CD4-positive, alpha-beta T cell treated with Interleukin-12 subunit alpha and Interleukin-12 subunit beta, for 1 hour (primary cell): Measurements from ENCODE around the gene ANXA2.

Source experiments
- DNase-seq: peaks from one replicate; pipeline ENCODE4 v3.0.0-alpha.2; 2020

The ANXA2 gene

GRCh38 chr15:60386615-60387014 is 11.2 kb downstream of the ANXA2 start:
- DNase-seq = no peak

GRCh38 chr15:60385620-60386552 is 11.9 kb downstream of the ANXA2 start:
- no peak for DNase-seq

DNA sequence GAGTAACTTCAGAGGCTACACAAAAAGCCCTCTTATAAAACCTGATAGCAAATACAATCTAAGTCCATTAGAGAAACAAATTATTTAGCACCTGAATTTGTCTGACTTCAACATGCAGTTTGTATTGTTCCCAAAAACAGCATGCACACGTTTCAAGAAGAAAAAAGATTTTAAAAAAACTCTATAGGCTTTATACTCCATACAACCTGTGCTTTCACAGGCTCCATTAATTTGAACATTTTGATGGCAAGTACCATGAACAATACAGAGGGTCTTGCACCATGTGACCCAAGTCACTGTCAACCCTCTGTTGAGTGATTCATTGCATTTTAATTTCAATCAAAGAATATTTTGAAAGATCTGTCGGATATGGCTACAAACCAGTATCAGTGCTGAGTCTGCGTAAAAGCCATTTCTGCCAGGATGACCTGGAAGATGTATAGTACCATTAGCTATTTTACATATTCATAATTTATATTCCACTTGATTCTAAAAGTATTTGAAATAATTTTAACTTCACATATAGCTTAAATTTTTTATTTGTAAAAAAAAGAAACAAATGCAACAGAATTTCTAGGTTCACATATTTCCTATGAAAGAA is 13.2 kb downstream of the ANXA2 start:
- DNase-seq = no peak

GRCh38 chr15:60384053-60384452 is 13.7 kb downstream of the ANXA2 start:
- DNase-seq = no peak

- DNase-seq = no peak
These were observed 14.8 kb downstream of the ANXA2 start for GRCh38 chr15:60382773-60383674.

DNA sequence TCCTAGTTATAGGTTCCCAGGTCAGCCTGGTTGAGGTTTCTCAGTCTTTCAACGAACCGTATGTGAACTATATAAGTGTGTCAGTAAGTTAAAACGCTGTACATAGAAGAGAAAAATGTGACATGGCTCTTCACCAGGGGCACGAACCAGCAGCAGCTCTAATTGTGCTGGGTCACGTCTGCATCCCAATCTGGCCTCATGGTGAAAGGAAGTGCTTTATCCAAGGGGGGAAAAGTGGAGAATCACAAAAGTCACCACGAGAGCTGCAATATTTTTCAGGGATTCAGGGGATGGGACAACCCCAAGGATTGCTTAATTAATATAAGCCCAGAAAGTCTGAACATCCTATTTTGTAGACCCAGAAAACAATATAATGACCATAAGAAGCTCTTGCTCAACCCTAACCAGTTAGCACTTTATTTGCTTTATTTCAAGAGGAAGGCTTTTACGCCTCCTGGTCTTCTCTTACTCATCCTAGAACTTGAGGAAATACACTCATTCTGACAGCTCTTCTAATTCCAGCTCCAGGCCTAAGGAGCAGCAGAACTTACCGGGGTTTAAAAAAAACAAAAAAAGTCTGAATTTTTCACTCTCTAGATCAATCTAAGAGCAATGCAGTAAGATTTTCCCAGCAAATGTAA is 16.5 kb downstream of the ANXA2 start:
- no peak for DNase-seq

GRCh38 chr15:60379525-60380274 is 18.1 kb downstream of the ANXA2 start:
- DNase-seq = no peak

- no peak for DNase-seq
These were observed 18.6 kb downstream of the ANXA2 start for GRCh38 chr15:60379185-60379524.

DNA sequence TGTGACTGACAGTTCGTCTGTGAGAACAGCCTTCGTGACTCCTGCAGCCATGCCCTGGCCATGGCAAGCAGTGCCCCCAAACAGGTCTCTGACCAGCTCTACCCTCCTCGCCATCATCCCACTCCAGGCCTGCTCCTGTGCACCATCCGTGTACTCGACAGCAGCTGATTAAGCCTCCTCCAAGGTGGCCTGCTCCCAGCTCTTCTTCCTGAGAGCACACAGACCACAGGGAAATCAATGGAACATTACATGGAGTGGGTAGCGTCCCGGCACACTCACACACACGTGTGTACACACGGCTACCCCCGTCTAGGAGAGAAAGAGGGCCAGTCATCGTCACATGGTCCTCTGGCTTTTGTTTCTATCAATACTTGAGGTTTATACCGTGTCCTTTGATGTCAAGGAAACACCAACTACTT is 21.1 kb downstream of the ANXA2 start:
- DNase-seq = no peak

DNA sequence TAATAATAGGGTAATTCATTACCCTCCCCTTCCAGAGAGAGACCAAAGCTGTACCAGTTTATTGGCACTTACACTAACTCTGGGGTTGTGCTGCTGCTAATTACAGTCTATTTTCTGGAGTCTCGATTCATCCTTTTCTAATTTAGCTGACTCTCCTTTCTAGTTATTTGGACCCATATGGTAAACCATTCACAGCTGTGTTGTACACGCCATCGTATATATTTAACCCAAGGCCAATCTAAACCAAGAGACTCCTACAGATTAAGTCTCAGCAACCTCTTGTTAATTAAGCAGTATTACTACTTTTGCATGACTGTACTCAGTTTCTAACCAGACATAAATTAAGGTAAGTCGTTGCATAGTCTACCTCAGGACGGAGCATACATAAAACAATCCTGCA is 22.5 kb downstream of the ANXA2 start:
- DNase-seq = no peak

DNA sequence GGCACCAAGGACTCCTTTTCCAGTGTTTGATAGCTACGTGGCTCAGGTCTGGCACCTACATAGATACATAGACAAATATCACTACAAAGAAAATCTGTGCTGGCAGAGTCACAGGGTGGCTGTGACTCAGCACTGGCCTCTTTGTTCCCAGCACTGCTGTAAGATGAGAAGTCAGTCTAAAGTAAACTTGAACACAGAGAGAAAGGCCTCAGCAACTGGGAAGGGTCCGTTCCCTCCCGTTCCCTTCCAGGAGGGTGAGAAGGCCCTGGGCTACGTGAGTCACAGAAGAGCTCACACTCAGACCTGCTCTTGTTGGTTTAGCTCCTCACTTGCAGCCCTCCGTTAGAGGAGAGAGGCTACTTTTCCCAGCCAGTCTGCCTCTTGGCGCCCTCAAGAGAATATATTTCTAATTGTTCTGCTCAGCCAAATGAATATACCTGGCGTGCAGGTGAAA is 23.1 kb downstream of the ANXA2 start:
- no peak for DNase-seq

DNA sequence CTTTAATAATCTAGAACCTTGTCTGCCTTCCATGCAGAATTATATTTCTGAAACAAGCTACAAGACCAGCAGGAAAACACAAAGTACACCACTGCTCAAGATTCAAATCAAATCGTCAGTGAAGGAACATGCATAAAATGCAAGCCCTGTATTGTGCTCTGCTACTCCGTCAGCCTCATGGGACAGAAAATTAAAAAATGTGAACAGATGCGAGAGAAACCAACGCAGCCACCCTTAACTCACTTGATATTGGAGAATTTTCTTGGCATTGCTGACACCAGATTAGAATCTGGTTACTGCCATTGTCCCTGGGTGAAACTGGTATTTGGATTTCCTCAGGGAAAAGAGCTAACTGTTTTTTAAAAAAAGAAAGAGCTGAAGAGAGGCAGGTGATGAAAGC is 23.6 kb downstream of the ANXA2 start:
- no peak for DNase-seq

DNA sequence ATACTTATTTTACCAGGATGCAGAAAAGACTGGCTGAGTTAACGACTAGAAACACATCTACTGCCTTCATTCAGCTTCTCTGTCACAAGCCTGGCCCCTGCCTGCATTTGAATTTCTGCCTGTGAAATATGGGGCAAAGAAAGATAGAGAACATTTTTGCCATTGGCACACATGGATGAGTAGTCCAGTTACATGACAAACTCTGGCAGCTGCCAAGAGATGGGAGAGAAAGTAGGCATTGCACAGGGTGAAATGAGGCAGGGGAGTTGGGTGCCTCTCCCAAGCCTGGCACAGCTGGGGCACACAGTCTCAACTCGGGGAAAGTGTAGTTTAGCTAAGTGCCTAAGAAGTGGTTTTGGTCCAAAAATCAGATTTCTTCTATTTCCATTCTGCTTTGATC is 24.0 kb downstream of the ANXA2 start:
- no peak for DNase-seq

DNA sequence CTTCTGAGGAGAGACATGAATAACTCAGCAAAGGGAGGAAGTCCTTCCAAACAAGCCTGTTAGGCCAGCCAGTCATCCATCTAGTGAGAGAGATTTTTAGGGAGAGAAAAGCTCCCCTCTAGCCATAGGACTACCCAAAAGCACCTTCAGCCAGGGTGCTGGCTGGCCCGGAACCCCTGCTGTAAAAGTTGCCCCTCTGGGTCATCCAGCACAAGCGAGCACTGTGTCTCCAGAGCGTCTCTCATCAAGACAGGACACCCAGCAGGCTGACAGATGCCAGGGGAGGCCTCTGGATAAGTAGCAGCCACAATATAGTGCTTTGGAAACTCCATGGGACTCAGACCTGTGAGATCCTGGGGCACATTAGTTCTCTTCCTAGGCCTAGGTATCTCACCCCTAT is 24.5 kb downstream of the ANXA2 start:
- DNase-seq = no peak

- no peak for DNase-seq
These were observed 25.0 kb downstream of the ANXA2 start for GRCh38 chr15:60372756-60373155.

- no peak for DNase-seq
These were observed 25.6 kb downstream of the ANXA2 start for GRCh38 chr15:60372227-60372626.

GRCh38 chr15:60371175-60372051 is 26.4 kb downstream of the ANXA2 start:
- no peak for DNase-seq

- no peak for DNase-seq
These were observed 27.0 kb downstream of the ANXA2 start for GRCh38 chr15:60370869-60371136.

GRCh38 chr15:60370105-60370868 is 27.5 kb downstream of the ANXA2 start:
- DNase-seq = no peak

- DNase-seq = no peak
These were observed 28.1 kb downstream of the ANXA2 start for GRCh38 chr15:60369696-60370095.

- DNase-seq = no peak
These were observed 33.2 kb downstream of the ANXA2 start for GRCh38 chr15:60364612-60364924.
